HG03342 (cell line): Measurements from ENCODE around the gene PRR9.

Source experiments
- ATAC-seq: cut with Tn5 transposase; IDR thresholded peaks from one replicate; pipeline ENCODE4 v1.9.1; 2021; ENCODE audit warnings: mild to moderate bottlenecking, moderate library complexity; ENCODE audit not compliant: unreplicated experiment

The PRR9 gene

GRCh38 chr1:153262462-153263157, 45.2 kb downstream of the PRR9 start:
- no peak for ATAC-seq

GRCh38 chr1:153265457-153265856, 48.1 kb downstream of the PRR9 start:
- no peak for ATAC-seq
